Endothelial cell of umbilical vein (primary cell): Measurements from ENCODE around the gene UBE2E2. TPM values are rescaled to one million over a fixed set of nuclear protein-coding genes. Genes with fewer than 3 reads are reported as not detected.

Experiments used
- BruUV-seq: library from RNA; stranded (reverse); fragments of 400-500 nt; replicated peaks from 2 replicates; lab custom pipeline; 2021; lab: Mats Ljungman, UMichigan
- CTCF ChIA-PET: fragments of 300-600, 350-600 bp; sonication (Branson Sonifier 250); formaldehyde crosslinking; loops from one replicate; lab custom pipeline; 2021; ENCODE audit warnings: antibody characterized with exemption, inconsistent platforms; lab: Charles Lee
- POLR2A ChIA-PET: fragments of 300-600, 350-600 bp; sonication (Branson Sonifier 250); formaldehyde crosslinking; loops from one replicate; lab custom pipeline; 2021; ENCODE audit warnings: antibody characterized with exemption, inconsistent platforms; lab: Charles Lee
- DNase-seq: peaks from one replicate; pipeline ENCODE4 v3.0.0-alpha.2; 2011; ENCODE audit warnings: low read depth, low spot score
- FAIRE-seq: peaks from 2 replicates; lab custom pipeline; 2011; peaks lifted over from hg19 to GRCh38; lab: Jason Lieb, UNC
- H2AFZ ChIP-seq: 2 replicates; pipeline ENCODE4 v1.6.0; 2012; ENCODE audit warnings: low read depth, low read length, control low read depth, inconsistent platforms
- H3K27ac ChIP-seq: 2 replicates; pipeline ENCODE4 v1.5.1; 2011; ENCODE audit warnings: low read depth, mild to moderate bottlenecking, control low read depth, low read length, moderate library complexity; ENCODE audit not compliant: insufficient read depth
- H3K27me3 ChIP-seq, 2 experiments: 2 replicates each; pipeline versions ENCODE4 v1.6.0 to v1.6.1; 2011; ENCODE audit warnings: low read length in 2 of 2, mixed read lengths in 1 of 2; ENCODE audit not compliant: control insufficient read depth in 2 of 2, insufficient read depth in 2 of 2
- H3K36me3 ChIP-seq, 2 experiments: 2 replicates in 1 of 2; 3 replicates in 1 of 2; pipeline ENCODE4 v1.5.1; 2011; ENCODE audit warnings: low read length in 2 of 2, mild to moderate bottlenecking in 1 of 2, moderate library complexity in 1 of 2; ENCODE audit not compliant: control insufficient read depth in 2 of 2, insufficient read depth in 2 of 2; ENCODE audit errors: extremely low read depth in 1 of 2
- H3K4me1 ChIP-seq: 3 replicates; pipeline ENCODE4 v1.5.1; 2011; ENCODE audit warnings: mild to moderate bottlenecking, low read length; ENCODE audit not compliant: control insufficient read depth, insufficient read depth; ENCODE audit errors: extremely low read depth
- H3K4me2 ChIP-seq: 2 replicates; pipeline ENCODE4 v1.6.1; 2011; ENCODE audit warnings: low read length, control low read depth, mixed read lengths; ENCODE audit not compliant: insufficient read depth
- H3K4me3 ChIP-seq, 3 experiments: fragments of 200-600 bp in 1 of 3; sonication (generic), shearing (Covaris generic) in 1 of 3; replicated peaks in 1 of 3; 2 replicates each; pipeline ENCODE4 v1.5.1; 2011 to 2016; ENCODE audit warnings: control low read depth in 3 of 3, low read length in 3 of 3, mild to moderate bottlenecking in 2 of 3, inconsistent platforms in 1 of 3, low read depth in 1 of 3, moderate library complexity in 1 of 3; ENCODE audit not compliant: insufficient read depth in 1 of 3
- H3K79me2 ChIP-seq: 2 replicates; pipeline ENCODE4 v1.6.0; 2012; ENCODE audit warnings: low read length, inconsistent platforms; ENCODE audit not compliant: control insufficient read depth, insufficient read depth
- H3K9ac ChIP-seq: replicated peaks from 2 replicates; pipeline ENCODE3; 2011; ENCODE audit warnings: low read length, control low read depth; ENCODE audit not compliant: insufficient read depth; ENCODE audit errors: extremely low read depth
- H3K9me1 ChIP-seq: replicated peaks from 3 replicates; pipeline ENCODE4 v1.6.0; 2011; ENCODE audit warnings: mild to moderate bottlenecking, low read length; ENCODE audit not compliant: control insufficient read depth, insufficient read depth; ENCODE audit errors: extremely low read depth
- H3K9me3 ChIP-seq: replicated peaks from 2 replicates; pipeline ENCODE4 v1.5.1; 2012; ENCODE audit warnings: low read length, inconsistent platforms; ENCODE audit not compliant: control insufficient read depth, insufficient read depth
- H4K20me1 ChIP-seq: replicated peaks from 2 replicates; pipeline ENCODE3; 2011; ENCODE audit warnings: mild to moderate bottlenecking, low read length; ENCODE audit not compliant: control insufficient read depth, insufficient read depth; ENCODE audit errors: extremely low read depth
- CTCF ChIP-seq, 2 donors: IDR thresholded peaks; 1 replicate in 1 of 2; 2 replicates in 1 of 2; pipeline ENCODE4 v1.5.1; 2011; ENCODE audit warnings: low read length in 2 of 2, mild to moderate bottlenecking in 2 of 2, moderate library complexity in 2 of 2, control low read depth in 1 of 2, inconsistent platforms in 1 of 2, low read depth in 1 of 2; ENCODE audit not compliant: insufficient read depth in 1 of 2; ENCODE audit errors: extremely low read depth in 1 of 2
- EZH2 ChIP-seq: IDR thresholded peaks from 2 replicates; pipeline ENCODE4 v1.6.1; 2012; ENCODE audit warnings: borderline replicate concordance, low read depth, mild to moderate bottlenecking, moderate library complexity, low read length, inconsistent platforms; ENCODE audit not compliant: severe bottlenecking
- FOS ChIP-seq: IDR thresholded peaks from 2 replicates; pipeline ENCODE4 v1.6.1; 2011; ENCODE audit warnings: mild to moderate bottlenecking, low read length, moderate library complexity, borderline replicate concordance; ENCODE audit not compliant: insufficient read depth
- MAX ChIP-seq: IDR thresholded peaks from 2 replicates; pipeline ENCODE4 v1.6.1; 2011; ENCODE audit not compliant: insufficient read depth, insufficient read length
- MYC ChIP-seq: IDR thresholded peaks from one replicate; pipeline ENCODE4 v1.6.1; 2011; ENCODE audit warnings: mild to moderate bottlenecking, low read depth, low read length
- dilution Hi-C: fragments of 300-500 bp; cut with MboI; formaldehyde crosslinking; loops from one replicate; pipeline ENCODE4 v1.15.0; 2019; ENCODE audit warnings: low sequenced_read_pairs; ENCODE audit not compliant: extremely low pct_ligation_motif_present
- intact Hi-C: fragments of 100-400 bp; cut with micrococcal nuclease; formaldehyde crosslinking; loops from one replicate; pipeline ENCODE4 v1.10.0; 2022
- polyA plus RNA-seq, 4 experiments: library from polyadenylated mRNA; depleted of rRNA in 3 of 4; stranded (reverse) in 3 of 4; unstranded in 1 of 4; fragments of >200 nt; gene quantifications; 2 replicates each; pipeline versions ENCODE4 v1.2.1 to v1.2.3, GENCODE V29; 2011 to 2012; ENCODE audit warnings: missing spikeins in 1 of 4
- total RNA-seq: library from RNA; stranded (reverse); gene quantifications from 2 replicates; pipeline ENCODE4 v1.2.3, GENCODE V29; 2021

The UBE2E2 gene
- total and polyA plus RNA-seq, 2 donors (not counting 3 experiments of a cell fraction or from before 2014, with no cell fraction given) = 37.0 to 45.4 TPM

- DNase-seq = no peak
- dilution Hi-C loops = no loop called here
- Histone ChIP-seq H3K9ac (no peak overlapping the region), H3K4me2 (no peak overlapping the region), H3K9me1 (no peaks in the 10 kb centered on the region), H4K20me1 (no peaks in the 10 kb centered on the region), H3K4me1 (no peaks in the 10 kb centered on the region), H3K9me3 (no peaks in the 10 kb centered on the region), H3K27ac (no peak overlapping the region), H3K4me3 (no peak overlapping the region), H3K27me3 (no peaks in the 10 kb centered on the region), H3K79me2 (no peaks in the 10 kb centered on the region), H3K36me3 (no peaks in the 10 kb centered on the region), H2AFZ (no peak overlapping the region)
- FAIRE-seq = no peak
- POLR2A ChIA-PET = interaction anchor here (0.6 kb wide), 1 partner anchor 100 kb away, joined by 3 read pairs; no protein-coding TSS in a partner anchor
- intact Hi-C loops = no loop called here
- TF ChIP-seq CTCF (IDR thresholded peaks at IDR 0.05; ENCODE audit: extremely low read depth in 1 of 2, insufficient read depth in 1 of 2, low read depth in 1 of 2, low read length in 2 of 2) = no peak
- TF ChIP-seq EZH2 = no peak
- TF ChIP-seq MYC = no peak
- no peak for TF ChIP-seq MAX
- no peak for TF ChIP-seq FOS
- no TSS peak for BruUV-seq
- CTCF ChIA-PET = no interaction called here
Measured at GRCh38 chr3:23402728-23403492, 199.8 kb downstream of the UBE2E2 start.
